Right renal cortex interstitium (tissue), 3 donors: ENCODE results near the gene RNASEL. TPM values are rescaled to one million over a fixed set of nuclear protein-coding genes. Genes with fewer than 3 reads are reported as not detected.

Experiments used
- DNase-seq, 3 donors: peaks; one replicate each; pipeline ENCODE4 v3.0.0-alpha.2; 2013; ENCODE audit warnings: low read depth in 3 of 3, low spot score in 2 of 3
- polyA plus RNA-seq, 3 donors: library from polyadenylated mRNA; unstranded; fragments of 120-200 nt; gene quantifications; one replicate each; pipeline ENCODE4 v1.2.1, GENCODE V29; 2013; ENCODE audit not compliant: insufficient read length in 3 of 3

Gene RNASEL
- polyA plus RNA-seq, 3 donors: 10.7 to 13.5 (median 10.7) TPM

GRCh38 chr1:182601913-182602312, 12.9 kb upstream of the RNASEL start:
- no peak for DNase-seq

DNA sequence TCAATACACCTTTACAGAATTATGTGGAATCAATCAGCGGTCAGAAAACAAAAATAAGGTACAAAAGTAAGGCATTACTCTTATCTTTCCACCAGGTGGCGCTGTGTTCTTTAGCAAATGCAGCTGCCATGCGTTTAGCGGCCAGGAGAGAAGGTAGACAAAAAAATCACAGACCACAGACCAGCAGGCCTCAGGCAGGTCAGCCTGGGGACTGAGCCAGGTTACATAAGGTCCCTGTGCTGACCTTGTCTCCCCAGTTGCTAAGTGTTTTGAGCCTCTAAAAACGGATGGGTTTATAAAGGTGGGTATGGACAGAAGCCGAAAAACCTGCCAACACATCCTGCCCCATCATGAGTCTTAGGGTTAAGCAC, 12.3 kb upstream of the RNASEL start:
- DNase-seq: peak in 1 of 3 donors; percentile 73

DNA sequence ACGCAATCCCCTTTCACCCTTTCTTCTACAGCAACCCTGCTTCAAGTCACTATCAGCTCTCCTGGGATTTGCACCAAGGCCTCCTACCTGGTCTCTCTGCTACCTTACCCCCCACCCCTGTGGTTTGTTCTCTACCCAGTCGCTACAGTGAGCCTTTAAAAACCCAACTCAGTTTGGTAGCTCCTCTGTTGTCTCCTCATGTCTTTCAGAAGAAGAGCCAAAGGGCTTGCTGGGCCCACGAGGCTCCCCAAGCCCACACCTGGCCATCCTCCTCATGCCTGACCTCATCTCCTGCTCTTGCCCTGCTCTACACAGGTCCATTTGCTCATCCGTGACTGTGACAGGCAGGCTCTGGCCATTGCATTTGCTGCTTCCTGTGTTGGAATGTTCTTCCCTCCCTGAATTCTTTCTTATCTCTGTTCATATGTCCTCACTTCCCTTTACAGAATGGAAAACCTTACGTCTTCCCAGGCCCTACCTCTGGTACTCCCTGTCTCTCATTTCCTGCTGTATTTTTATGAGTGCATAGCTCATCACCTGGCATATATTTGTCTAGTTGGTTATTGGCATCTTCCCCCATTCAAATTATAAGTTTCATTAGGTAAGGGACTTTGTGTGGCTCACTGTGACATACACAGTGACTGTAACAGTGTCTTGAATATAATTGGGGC, 11.8 kb upstream of the RNASEL start:
- no peak for DNase-seq

DNA sequence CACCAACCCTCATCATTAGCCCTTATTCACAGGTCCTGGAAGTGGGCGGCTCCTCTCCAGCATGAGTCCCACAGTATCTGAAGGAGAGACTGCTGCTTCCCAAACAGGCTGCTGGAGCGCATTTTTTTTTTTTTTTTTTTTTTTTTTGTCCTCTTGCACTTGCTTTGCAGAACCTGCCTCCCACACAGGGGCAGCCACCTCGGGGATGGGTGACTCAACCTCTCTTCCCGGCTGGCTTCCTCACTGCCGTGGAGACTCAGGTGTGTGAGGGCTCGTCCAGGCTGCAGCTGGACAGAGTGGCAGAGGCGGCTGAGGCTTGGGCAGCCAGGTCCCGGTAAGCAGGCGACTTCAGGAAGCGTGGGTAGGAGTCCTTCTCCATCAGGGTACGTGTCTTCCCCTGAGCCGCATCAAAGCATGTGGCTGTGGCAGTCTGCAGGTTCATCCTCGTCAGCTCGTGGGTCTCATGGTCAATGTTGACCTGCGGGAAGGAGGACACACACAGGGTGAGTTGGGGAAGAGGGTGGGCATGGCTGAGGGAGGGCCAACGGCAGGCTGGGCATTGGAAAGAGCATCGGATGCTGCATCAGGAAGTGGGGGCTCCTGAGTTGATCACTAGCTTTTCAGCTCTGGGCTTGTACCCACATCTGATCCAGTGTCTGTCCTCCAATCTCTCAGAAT, 11.1 kb upstream of the RNASEL start:
- DNase-seq: no peak

GRCh38 chr1:182599339-182599738, 10.3 kb upstream of the RNASEL start:
- DNase-seq: no peak

GRCh38 chr1:182598296-182598695, 9.2 kb upstream of the RNASEL start:
- no peak for DNase-seq

- DNase-seq: no peak
These were observed 7.9 kb upstream of the RNASEL start for GRCh38 chr1:182596934-182597333.

DNA sequence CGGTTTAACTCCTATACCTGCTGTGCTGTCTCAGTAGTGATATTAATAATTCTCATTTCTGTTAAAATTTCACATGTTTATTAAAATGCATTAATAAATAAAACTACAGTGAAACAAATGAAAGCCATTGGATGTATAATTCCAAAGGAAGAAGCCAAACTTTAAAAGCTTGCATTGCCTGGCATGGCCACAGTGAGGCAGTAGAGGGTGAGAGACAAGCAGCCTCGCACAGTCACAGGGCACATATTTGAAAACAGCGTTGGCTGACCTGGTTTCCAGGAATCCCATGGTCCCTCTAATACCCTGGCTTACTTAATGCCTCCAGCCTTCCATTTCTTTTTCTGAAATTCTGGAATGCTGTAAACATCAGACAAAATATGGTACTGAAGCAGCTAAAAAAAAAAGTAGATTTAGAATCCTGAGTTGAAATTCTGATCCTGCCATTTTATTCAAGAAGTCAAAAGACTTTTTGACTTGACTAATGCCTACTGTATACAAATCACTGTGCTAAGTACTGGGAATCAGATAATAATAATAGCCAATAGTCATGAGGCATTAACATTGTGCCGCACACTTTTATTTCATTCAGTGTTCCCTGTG, 6.7 kb upstream of the RNASEL start:
- no peak for DNase-seq

- DNase-seq: no peak
These were observed 875 bp upstream of the RNASEL start for GRCh38 chr1:182589931-182590330.

- DNase-seq: no peak
These were observed 464 bp upstream of the RNASEL start for GRCh38 chr1:182589520-182589919.

- DNase-seq: no peak
These were observed 1.2 kb downstream of the RNASEL start for GRCh38 chr1:182587666-182588499.

GRCh38 chr1:182587093-182587492, 2.0 kb downstream of the RNASEL start:
- no peak for DNase-seq

GRCh38 chr1:182586380-182586779, 2.7 kb downstream of the RNASEL start:
- DNase-seq: no peak

GRCh38 chr1:182584746-182585145, 4.3 kb downstream of the RNASEL start:
- no peak for DNase-seq

- no peak for DNase-seq
These were observed 8.3 kb downstream of the RNASEL start for GRCh38 chr1:182580736-182581135.

DNA sequence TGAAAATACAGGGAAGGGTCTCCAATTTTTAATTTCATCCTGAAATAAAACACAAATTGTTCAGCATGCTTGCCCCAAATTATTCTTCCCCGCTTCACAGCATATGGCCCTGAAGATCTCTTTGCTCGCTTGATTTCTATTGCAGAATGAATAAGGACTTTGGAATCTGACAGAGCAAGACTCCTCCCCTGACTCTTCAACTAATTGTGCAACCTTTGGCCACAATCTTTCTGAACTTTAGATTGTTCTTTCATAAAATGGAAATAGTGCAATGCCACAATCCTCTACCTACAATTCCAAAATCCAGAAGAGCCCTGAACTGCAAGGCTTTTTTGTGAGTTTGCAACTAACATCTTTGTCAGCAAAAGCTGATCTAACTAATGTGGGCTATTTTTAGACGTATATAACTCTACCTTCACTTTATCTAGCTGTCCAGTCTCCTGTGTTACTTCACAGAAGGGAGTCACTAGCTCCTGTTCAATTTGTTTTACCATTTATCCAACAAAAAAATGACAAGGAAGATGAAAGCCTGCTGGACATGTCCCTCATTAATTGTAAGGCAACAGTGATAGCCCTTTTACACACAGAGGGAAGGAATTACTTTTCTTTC, 13.4 kb downstream of the RNASEL start:
- DNase-seq: no peak

DNA sequence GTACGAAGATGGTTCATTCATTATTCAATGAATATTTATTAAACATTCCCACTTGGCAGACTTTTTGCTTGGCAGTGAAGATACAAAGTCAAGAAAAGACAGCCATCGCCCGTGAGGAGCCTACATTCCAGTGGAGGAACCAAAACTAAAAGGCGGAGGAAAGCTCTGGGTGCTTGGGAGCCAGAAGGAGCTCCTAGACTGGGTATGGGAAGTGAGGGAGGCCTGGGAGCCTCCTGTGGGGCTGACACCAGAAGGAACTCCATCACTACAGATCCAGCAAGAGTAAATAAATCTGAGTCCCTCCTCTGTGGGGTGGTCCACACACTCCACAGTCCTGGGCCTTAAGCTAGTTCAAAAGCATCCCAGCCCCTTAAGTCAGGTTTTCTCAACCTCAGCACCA, 14.9 kb downstream of the RNASEL start:
- no peak for DNase-seq

- no peak for DNase-seq
These were observed 18.5 kb downstream of the RNASEL start for GRCh38 chr1:182570611-182570970.

GRCh38 chr1:182569939-182570610, 19.0 kb downstream of the RNASEL start:
- no peak for DNase-seq

- no peak for DNase-seq
These were observed 20.3 kb downstream of the RNASEL start for GRCh38 chr1:182568647-182569284.
